T-helper 1 cell treated with Interleukin-12 subunit alpha and Interleukin-12 subunit beta and Interleukin-4 antibody, amounts not matched to agents 30 μg/mL and 1 μg/mL, for 36 hours (primary cell): ENCODE data around the gene OTUB2.

Experiments
- H3K27ac Mint-ChIP-seq: one replicate; pipeline ENCODE4 v1.8.0; 2021; ENCODE audit warnings: mild to moderate bottlenecking, mixed read lengths
- H3K27me3 Mint-ChIP-seq: one replicate; pipeline ENCODE4 v1.8.0; 2021; ENCODE audit warnings: low read depth, mixed read lengths
- H3K36me3 Mint-ChIP-seq: one replicate; pipeline ENCODE4 v1.8.0; 2021; ENCODE audit warnings: low read depth, mixed read lengths
- H3K4me1 Mint-ChIP-seq: one replicate; pipeline ENCODE4 v1.8.0; 2021; ENCODE audit warnings: low read depth, mixed read lengths
- H3K4me3 Mint-ChIP-seq: one replicate; pipeline ENCODE4 v1.8.0; 2021; ENCODE audit warnings: mild to moderate bottlenecking, moderate library complexity, mixed read lengths
- H3K9me3 Mint-ChIP-seq: one replicate; pipeline ENCODE4 v1.8.0; 2021; ENCODE audit warnings: mixed read lengths

OTUB2 gene

DNA sequence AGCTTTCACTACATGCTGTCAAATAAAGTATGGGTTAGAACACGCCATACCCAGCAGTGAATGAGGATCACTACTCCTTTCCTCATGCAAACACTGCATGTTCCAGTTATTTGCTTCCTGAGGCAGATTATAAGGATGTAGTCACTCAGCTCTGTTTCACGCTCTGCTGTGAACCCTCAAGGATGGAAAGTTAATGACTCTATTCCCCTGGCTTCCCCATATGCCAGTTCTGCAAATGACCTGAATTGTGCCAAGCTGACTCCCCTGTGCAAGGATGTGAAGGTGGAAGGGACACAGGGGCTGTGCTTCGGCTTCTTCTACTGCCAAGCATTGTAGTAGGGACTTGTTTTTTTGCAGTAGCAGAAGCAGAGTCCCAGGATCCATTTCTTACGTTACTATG, 61.8 kb downstream of the OTUB2 start:
- Mint-ChIP-seq H3K27me3 (no peaks in the 10 kb centered on the region), H3K4me1 (peaks cover 4% of the 10 kb centered on the region), H3K4me3 (no peak overlapping the region), H3K27ac (no peak overlapping the region), H3K9me3 (no peaks in the 10 kb centered on the region), H3K36me3 (peaks cover 9% of the 10 kb centered on the region)

DNA sequence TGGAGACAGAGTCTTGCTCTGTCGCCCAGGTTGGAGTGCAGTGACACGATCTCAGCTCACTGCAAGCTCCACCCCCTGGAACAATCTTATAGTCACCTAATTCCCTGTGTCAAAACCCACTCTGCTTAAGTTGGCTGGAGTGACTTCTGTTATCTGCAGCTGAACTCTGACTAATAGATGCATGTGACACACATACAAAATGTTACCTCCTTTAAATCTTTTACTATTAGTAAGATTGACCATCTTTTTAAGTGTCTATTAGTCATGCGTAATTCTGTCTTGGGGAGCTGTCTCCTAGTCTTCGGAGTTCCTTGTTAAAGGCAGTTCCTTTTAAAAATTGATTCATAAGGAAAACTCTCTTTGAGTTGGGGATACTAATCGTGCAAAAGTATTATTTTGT, 62.4 kb downstream of the OTUB2 start:
- no peak overlapping the region for H3K4me3 Mint-ChIP-seq

DNA sequence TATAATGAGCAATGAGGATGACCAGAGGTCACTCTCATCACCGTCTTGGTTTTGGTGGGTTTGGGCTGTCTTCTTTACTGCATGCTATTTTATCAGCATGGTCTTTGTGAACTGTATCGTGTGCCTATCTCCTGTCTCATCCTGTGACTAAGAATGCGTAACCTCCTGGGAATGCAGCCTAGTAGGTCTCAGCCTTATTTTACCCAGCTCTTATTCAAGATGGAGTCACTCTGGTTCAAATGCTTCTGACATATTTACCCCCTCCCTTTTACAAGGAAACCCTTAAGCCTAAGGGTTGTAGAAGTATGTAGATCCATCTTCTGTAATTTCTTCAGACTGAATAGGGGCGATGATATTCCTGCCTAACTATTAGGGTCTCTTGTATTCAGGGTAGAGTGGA, 63.3 kb downstream of the OTUB2 start:
- Mint-ChIP-seq H3K27me3 (no peaks in the 10 kb centered on the region), H3K4me1 (no peaks in the 10 kb centered on the region), H3K27ac (no peak overlapping the region), H3K36me3 (peaks cover 5% of the 10 kb centered on the region), H3K4me3 (no peak overlapping the region), H3K9me3 (no peaks in the 10 kb centered on the region)

More for the DNA sequence above, 62.4 kb downstream of the OTUB2 start:
- Mint-ChIP-seq H3K27me3 (no peaks in the 10 kb centered on the region), H3K4me1 (no peaks in the 10 kb centered on the region), H3K27ac (no peak overlapping the region), H3K36me3 (peaks cover 7% of the 10 kb centered on the region), H3K9me3 (no peaks in the 10 kb centered on the region)

DNA sequence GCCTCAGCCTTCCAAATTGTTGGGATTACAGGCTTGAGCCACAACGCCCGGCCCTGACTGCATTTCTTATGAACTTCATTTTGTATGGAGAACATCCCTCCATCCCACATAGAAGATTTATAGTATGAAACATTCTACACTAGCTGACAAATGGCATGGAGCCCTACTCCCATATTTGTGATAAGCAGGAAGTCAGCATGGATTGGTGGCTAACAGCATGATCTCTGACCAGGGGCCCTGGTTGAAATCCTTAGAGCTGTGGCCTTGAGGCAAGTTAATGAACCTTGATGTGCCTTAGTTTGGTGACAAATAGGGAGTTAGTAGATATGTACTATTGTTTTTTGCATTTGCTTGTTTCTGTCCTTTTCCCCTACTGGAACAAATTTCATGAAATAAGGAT, 67.3 kb downstream of the OTUB2 start:
- Mint-ChIP-seq H3K4me1 (no peaks in the 10 kb centered on the region), H3K27ac (no peak overlapping the region), H3K36me3 (peaks cover 5% of the 10 kb centered on the region), H3K27me3 (no peaks in the 10 kb centered on the region), H3K4me3 (no peak overlapping the region), H3K9me3 (no peaks in the 10 kb centered on the region)

DNA sequence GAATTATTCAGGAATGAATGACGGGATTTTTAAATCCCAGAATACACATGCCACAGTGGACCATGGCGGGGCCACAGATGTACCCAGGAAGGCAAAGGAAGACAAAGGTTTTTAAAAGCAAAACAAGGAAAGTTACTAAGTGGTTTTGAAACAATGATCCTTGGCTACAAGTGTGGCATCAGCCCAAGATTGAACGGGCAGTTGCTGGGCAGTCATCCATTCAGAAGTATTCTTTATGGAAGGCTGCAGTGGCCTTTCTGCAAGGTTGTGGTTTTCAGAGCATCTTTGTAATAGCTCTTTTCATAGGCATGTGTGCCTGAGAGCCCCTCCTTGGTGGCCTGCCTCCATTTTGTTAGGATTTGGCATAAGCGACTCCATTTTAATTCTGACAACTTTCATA, 71.0 kb downstream of the OTUB2 start:
- Mint-ChIP-seq H3K27ac (no peak overlapping the region), H3K27me3 (no peaks in the 10 kb centered on the region), H3K4me1 (peaks cover 2% of the 10 kb centered on the region), H3K4me3 (no peak overlapping the region), H3K36me3 (peaks cover 5% of the 10 kb centered on the region), H3K9me3 (no peaks in the 10 kb centered on the region)
